H1 (cell line): ENCODE results near the gene COG7. TPM values are rescaled to one million over a fixed set of nuclear protein-coding genes. Genes with fewer than 3 reads are reported as not detected.

Experiments
- CTCF ChIA-PET: fragments of 300-600 bp; sonication (Branson Sonifier 250); formaldehyde crosslinking; loops from one replicate; lab custom pipeline; 2021; ENCODE audit not compliant: partially characterized antibody; lab: Charles Lee
- POLR2A ChIA-PET: fragments of 300-600 bp; sonication (Branson Sonifier 250); formaldehyde crosslinking; loops from one replicate; lab custom pipeline; 2021; ENCODE audit warnings: inconsistent platforms; ENCODE audit not compliant: partially characterized antibody; lab: Charles Lee
- DNase-seq, 2 experiments: peaks; one replicate each; pipeline versions ENCODE4 v3.0.0 to v3.0.0-alpha.2; 2010 to 2022; ENCODE audit warnings: low spot score in 2 of 2, low read depth in 1 of 2, mixed read lengths in 1 of 2
- FAIRE-seq: peaks from 2 replicates; lab custom pipeline; 2011; peaks lifted over from hg19 to GRCh38; lab: Jason Lieb, UNC
- H2AFZ ChIP-seq: 2 replicates; pipeline ENCODE4 v1.8.1; 2012; ENCODE audit warnings: low read length, inconsistent platforms
- H2AK5ac ChIP-seq: 2 replicates; pipeline ENCODE4 v1.6.1; 2013; ENCODE audit warnings: low read depth, low read length
- H2BK120ac ChIP-seq: replicated peaks from 2 replicates; pipeline ENCODE3; 2013; ENCODE audit warnings: low read depth, low read length, inconsistent platforms
- H2BK12ac ChIP-seq: 2 replicates; pipeline ENCODE4 v1.6.1; 2013; ENCODE audit warnings: low read depth, low read length
- H2BK15ac ChIP-seq: 2 replicates; pipeline ENCODE4 v1.6.1; 2013; ENCODE audit warnings: low read length
- H2BK20ac ChIP-seq: 2 replicates; pipeline ENCODE4 v1.6.1; 2013; ENCODE audit warnings: low read length
- H2BK5ac ChIP-seq: 2 replicates; pipeline ENCODE4 v1.6.1; 2013; ENCODE audit warnings: low read depth, low read length
- H3K14ac ChIP-seq: 2 replicates; pipeline ENCODE4 v1.6.1; 2013; ENCODE audit warnings: inconsistent platforms; ENCODE audit not compliant: insufficient read length
- H3K18ac ChIP-seq: 2 replicates; pipeline ENCODE4 v1.6.1; 2013; ENCODE audit warnings: low read length; ENCODE audit errors: extremely low read depth
- H3K23ac ChIP-seq: 2 replicates; pipeline ENCODE4 v1.6.1; 2013; ENCODE audit warnings: inconsistent platforms; ENCODE audit not compliant: insufficient read length
- H3K23me2 ChIP-seq: 2 replicates; pipeline ENCODE4 v1.6.1; 2013; ENCODE audit warnings: low read depth, low read length
- H3K27ac ChIP-seq: 2 replicates; pipeline ENCODE4 v1.6.1; 2011; ENCODE audit warnings: low read depth, low read length, inconsistent platforms
- H3K27me3 ChIP-seq, 4 experiments: replicated peaks in 1 of 4; 1 replicate in 1 of 4; 2 replicates in 3 of 4; pipeline versions ENCODE4 v1.6.1 to v1.8.1; 2011 to 2013; ENCODE audit warnings: low read length in 3 of 4, mild to moderate bottlenecking in 3 of 4, inconsistent platforms in 2 of 4, mixed read lengths in 2 of 4, moderate library complexity in 1 of 4; ENCODE audit not compliant: control insufficient read depth in 3 of 4, insufficient read depth in 3 of 4; ENCODE audit errors: extremely low read depth in 1 of 4
- H3K36me3 ChIP-seq, 4 experiments: 2 replicates each; pipeline versions ENCODE4 v1.6.1 to v1.8.1; 2011 to 2013; ENCODE audit warnings: mild to moderate bottlenecking in 4 of 4, low read length in 3 of 4, moderate library complexity in 2 of 4, control low read depth in 1 of 4, inconsistent platforms in 1 of 4; ENCODE audit not compliant: insufficient read depth in 4 of 4, control insufficient read depth in 2 of 4
- H3K4ac ChIP-seq: replicated peaks from 2 replicates; pipeline ENCODE3; 2013; ENCODE audit warnings: low read length, low read depth, mixed read lengths, inconsistent platforms; ENCODE audit not compliant: insufficient read length
- H3K4me1 ChIP-seq, 4 experiments: replicated peaks in 1 of 4; 1 replicate in 1 of 4; 2 replicates in 3 of 4; pipeline versions ENCODE4 v1.6.1 to v1.8.1; 2011 to 2013; ENCODE audit warnings: low read length in 3 of 4, inconsistent platforms in 2 of 4, mixed read lengths in 1 of 4; ENCODE audit not compliant: insufficient read depth in 4 of 4, control insufficient read depth in 3 of 4
- H3K4me2 ChIP-seq, 2 experiments: 2 replicates each; pipeline versions ENCODE4 v1.6.1 to v1.8.1; 2011 to 2013; ENCODE audit warnings: low read depth in 2 of 2, low read length in 2 of 2, control low read depth in 1 of 2, inconsistent platforms in 1 of 2, mild to moderate bottlenecking in 1 of 2; ENCODE audit not compliant: insufficient read depth in 1 of 2
- H3K4me3 ChIP-seq, 4 experiments: fragments of 200-600, 300-600 bp in 1 of 4; sonication (generic), shearing (Covaris generic), sonication (Bioruptor Twin) in 1 of 4; 2 replicates each; pipeline versions ENCODE4 v1.5.1 to v1.8.1; 2011 to 2016; ENCODE audit warnings: low read length in 4 of 4, low read depth in 3 of 4, control low read depth in 2 of 4, inconsistent platforms in 2 of 4, mild to moderate bottlenecking in 2 of 4, mixed read lengths in 1 of 4, moderate library complexity in 1 of 4; ENCODE audit not compliant: insufficient read depth in 2 of 4; ENCODE audit errors: extremely low read depth in 1 of 4
- H3K56ac ChIP-seq: replicated peaks from 2 replicates; pipeline ENCODE3; 2013; ENCODE audit warnings: low read depth, mild to moderate bottlenecking, mixed read lengths, low read length, inconsistent platforms; ENCODE audit not compliant: insufficient read length
- H3K79me1 ChIP-seq: 2 replicates; pipeline ENCODE4 v1.6.1; 2013; ENCODE audit warnings: low read depth, low read length, control low read depth
- H3K79me2 ChIP-seq, 2 experiments: 2 replicates each; pipeline versions ENCODE4 v1.6.1 to v1.8.1; 2012 to 2013; ENCODE audit warnings: low read length in 2 of 2, mild to moderate bottlenecking in 2 of 2, inconsistent platforms in 1 of 2; ENCODE audit not compliant: insufficient read depth in 2 of 2, control insufficient read depth in 1 of 2
- H3K9ac ChIP-seq, 4 experiments: replicated peaks in 1 of 4; 1 replicate in 1 of 4; 2 replicates in 3 of 4; pipeline versions ENCODE4 v1.6.1 to v1.8.1; 2011 to 2013; ENCODE audit warnings: low read depth in 3 of 4, low read length in 3 of 4, control low read depth in 2 of 4, mild to moderate bottlenecking in 2 of 4, moderate library complexity in 2 of 4, inconsistent platforms in 1 of 4; ENCODE audit errors: extremely low read depth in 1 of 4
- H3K9me3 ChIP-seq, 2 experiments: 2 replicates each; pipeline versions ENCODE4 v1.6.1 to v1.8.1; 2012 to 2013; ENCODE audit warnings: mild to moderate bottlenecking in 2 of 2, moderate library complexity in 2 of 2, control low read depth in 1 of 2, inconsistent platforms in 1 of 2, low read depth in 1 of 2, low read length in 1 of 2, mixed read lengths in 1 of 2; ENCODE audit not compliant: insufficient read depth in 2 of 2
- H4K20me1 ChIP-seq, 2 experiments: replicated peaks in 1 of 2; 2 replicates each; pipeline versions ENCODE3 to v1.8.1; 2011 to 2013; ENCODE audit warnings: inconsistent platforms in 2 of 2, low read length in 2 of 2, mild to moderate bottlenecking in 1 of 2; ENCODE audit not compliant: insufficient read depth in 2 of 2, control insufficient read depth in 1 of 2
- H4K5ac ChIP-seq: 2 replicates; pipeline ENCODE4 v1.6.1; 2013; ENCODE audit warnings: low read length, low read depth, mixed read lengths, inconsistent platforms; ENCODE audit not compliant: insufficient read length
- H4K8ac ChIP-seq: 2 replicates; pipeline ENCODE4 v1.8.0; 2013; ENCODE audit warnings: mild to moderate bottlenecking, moderate library complexity, low read length, inconsistent platforms; ENCODE audit not compliant: insufficient read depth; ENCODE audit errors: extremely low read depth
- H4K91ac ChIP-seq: replicated peaks from 2 replicates; pipeline ENCODE3; 2013; ENCODE audit warnings: low read length, mixed read lengths, inconsistent platforms; ENCODE audit not compliant: insufficient read length
- ASH2L ChIP-seq: fragments of 200-600, 300-600 bp; sonication (generic); IDR thresholded peaks from one replicate; pipeline ENCODE4 v1.7.1; 2017; ENCODE audit warnings: low read length
- E2F6 ChIP-seq: IDR thresholded peaks from 2 replicates; pipeline ENCODE4 v1.6.1; 2012; ENCODE audit warnings: inconsistent platforms
- EGR1 ChIP-seq: IDR thresholded peaks from 2 replicates; pipeline ENCODE4 v1.6.1; 2011; ENCODE audit warnings: low read depth, low read length, borderline replicate concordance
- EP300 ChIP-seq, 2 experiments: IDR thresholded peaks; 1 replicate in 1 of 2; 2 replicates in 1 of 2; pipeline ENCODE4 v1.6.1; 2011 to 2012; ENCODE audit warnings: low read depth in 2 of 2, low read length in 2 of 2, mild to moderate bottlenecking in 2 of 2, borderline replicate concordance in 1 of 2, inconsistent platforms in 1 of 2, moderate library complexity in 1 of 2
- EZH2 ChIP-seq: fragments of 200-600 bp; sonication (generic); IDR thresholded peaks from 2 replicates; pipeline ENCODE4 v1.7.1; 2012; ENCODE audit warnings: low read depth, mild to moderate bottlenecking, moderate library complexity, low read length, inconsistent platforms; ENCODE audit not compliant: severe bottlenecking
- GABPA ChIP-seq: IDR thresholded peaks from 2 replicates; pipeline ENCODE4 v1.6.1; 2011; ENCODE audit warnings: mild to moderate bottlenecking, low read length, moderate library complexity, borderline replicate concordance; ENCODE audit not compliant: insufficient read depth
- POLR2AphosphoS5 ChIP-seq: IDR thresholded peaks from 2 replicates; pipeline ENCODE4 v1.6.1; 2011; ENCODE audit warnings: low read depth, low read length
- RBBP5 ChIP-seq: IDR thresholded peaks from 2 replicates; pipeline ENCODE4 v1.7.1; 2012; ENCODE audit warnings: low read depth, mild to moderate bottlenecking, inconsistent platforms, low read length, moderate library complexity, borderline replicate concordance
- SP1 ChIP-seq: IDR thresholded peaks from 2 replicates; pipeline ENCODE4 v1.6.1; 2011; ENCODE audit warnings: low read depth, low read length
- TBP ChIP-seq: IDR thresholded peaks from 2 replicates; pipeline ENCODE4 v1.6.1; 2011; ENCODE audit warnings: low read depth, low read length, improper control_type of control experiment
- YY1 ChIP-seq: IDR thresholded peaks from 2 replicates; pipeline ENCODE4 v1.6.1; 2011; ENCODE audit warnings: low read depth, mild to moderate bottlenecking, low read length
- ZNF274 ChIP-seq: IDR thresholded peaks from 2 replicates; pipeline ENCODE4 v1.7.0; 2012; ENCODE audit warnings: low read length, borderline replicate concordance; ENCODE audit errors: extremely low read depth
- WGBS, 2 experiments: shearing (Covaris generic) in 1 of 2; methylation state at CpG; one replicate each; pipeline versions ENCODE4 v1.1.6 to v1.1.7; 2013 to 2015; ENCODE audit warnings: low lambda C conversion rate in 2 of 2, mixed read lengths in 2 of 2, inconsistent platforms in 1 of 2, low coverage in 1 of 2, missing lambda C conversion rate in 1 of 2; ENCODE audit not compliant: insufficient replicate concordance in 2 of 2, insufficient coverage in 1 of 2, insufficient read length in 1 of 2; ENCODE audit errors: extremely low coverage in 1 of 2, missing lambda C conversion rate in 1 of 2; 5-methylcytosine and 5-hydroxymethylcytosine counted together
- polyA plus RNA-seq, 7 experiments: library from polyadenylated mRNA; depleted of rRNA in 3 of 7; stranded (reverse) in 5 of 7; unstranded in 2 of 7; fragments of >200 nt in 5 of 7; fragments of 200-250 nt in 2 of 7; gene quantifications; 1 replicate in 5 of 7; 2 replicates in 1 of 7; 4 replicates in 1 of 7; pipeline versions ENCODE4 v1.2.1 to v1.2.3, GENCODE V29; 2011 to 2013; ENCODE audit warnings: missing spikeins in 2 of 7, mixed read lengths in 2 of 7
- total RNA-seq: library from RNA; stranded (reverse); fragmentation: NEBNext Ultra II Directional; extraction: Animal tissue kit (Norgen Biotek cat#: 25700); gene quantifications from 2 replicates; pipeline ENCODE4 v1.2.1, GENCODE V29; 2021

Gene COG7
- total and polyA plus RNA-seq, 2 of the 8 experiments (the other 6 are each of a cell fraction or from before 2014, with no cell fraction given) = 17.2 to 40.4 TPM

- H4K91ac ChIP-seq = no peak overlapping the region
- H4K8ac ChIP-seq = no peak overlapping the region
- no peak overlapping the region for H2BK5ac ChIP-seq
- WGBS, 2 experiments = 87% methylated on average over 9 of the region's 9 CpGs; no CpG with 5 or more reads in 1 of the 2 experiments
- H3K4ac ChIP-seq = no peak overlapping the region
- no peaks in the 10 kb centered on the region for H3K79me1 ChIP-seq
- no peak overlapping the region; the same call in 1 of the 2 replicates for H2BK12ac ChIP-seq
- H3K4me3 ChIP-seq = no peak overlapping the region
- H3K14ac ChIP-seq = no peak overlapping the region
- no peak overlapping the region for H3K4me2 ChIP-seq
- H3K27ac ChIP-seq = no peak overlapping the region; the same call in 1 of the 2 replicates
- no peaks in the 10 kb centered on the region for H3K79me2 ChIP-seq
- H4K20me1 ChIP-seq = no peaks in the 10 kb centered on the region
- H2BK20ac ChIP-seq = no peak overlapping the region
- H3K4me1 ChIP-seq = peaks cover 4 to 14% (median 9%) of the 10 kb centered on the region in 4 experiments
- FAIRE-seq = no peak
- no peak overlapping the region for H2AK5ac ChIP-seq
- no peak overlapping the region for H2AFZ ChIP-seq
- no peak overlapping the region for H3K23ac ChIP-seq
- H2BK15ac ChIP-seq = peak overlapping the region; percentile 3; the same call in 1 of the 2 replicates
- DNase-seq = no peak
- H3K9ac ChIP-seq = no peak overlapping the region
- H3K18ac ChIP-seq = no peak overlapping the region
- no peak overlapping the region for H3K56ac ChIP-seq
- ChIA-PET POLR2A (interaction anchor here (2.3 kb wide), 1 partner anchor 9 kb away, joined by 15 read pairs; no protein-coding TSS in a partner anchor), CTCF (interaction anchor here (8.4 kb wide), 1 partner anchor 27 kb away, joined by 53 read pairs; no protein-coding TSS in a partner anchor)
- no peaks in the 10 kb centered on the region for H3K27me3 ChIP-seq
- no peaks in the 10 kb centered on the region for H3K9me3 ChIP-seq
- no peak overlapping the region for H2BK120ac ChIP-seq
- no peak overlapping the region for H4K5ac ChIP-seq
- no peaks in the 10 kb centered on the region for H3K23me2 ChIP-seq
- H3K36me3 ChIP-seq = peaks cover 6 to 30% (median 7%) of the 10 kb centered on the region in 4 experiments; a peak in 5 of 8 replicates
- TF ChIP-seq E2F6 (no peak), EP300 (IDR thresholded peaks at IDR 0.05; ENCODE audit: borderline replicate concordance in 1 of 2, low read depth in 2 of 2, low read length in 2 of 2) (no peak), ASH2L (no peak), POLR2AphosphoS5 (no peak), RBBP5 (no peak), TBP (no peak), SP1 (no peak), GABPA (no peak), ZNF274 (no peak), EGR1 (no peak), EZH2 (no peak), YY1 (no peak)
These were observed 45.4 kb downstream of the COG7 start for GRCh38 chr16:23407436-23408127.
